Neural cell (in vitro differentiated cells): ENCODE results near the gene LHFPL6. TPM values are rescaled to one million over a fixed set of nuclear protein-coding genes. Genes with fewer than 3 reads are reported as not detected.

Source experiments
- H2AFZ ChIP-seq: fragments of 200-600, 300-800 bp; sonication (generic), shearing (Covaris generic); 2 replicates; pipeline ENCODE4 v1.6.0; 2014; ENCODE audit warnings: low read depth, mild to moderate bottlenecking, antibody characterized with exemption, low read length, moderate library complexity
- H3F3A ChIP-seq: fragments of 200-600 bp; shearing (Covaris generic); 2 replicates; pipeline ENCODE4 v1.6.1; 2016; ENCODE audit warnings: mild to moderate bottlenecking, moderate library complexity, mixed read lengths, antibody characterized with exemption, low read length; ENCODE audit not compliant: insufficient read depth, poor library complexity, severe bottlenecking
- H3K27ac ChIP-seq: fragments of 200-600, 300-800 bp; sonication (generic), shearing (Covaris generic); 2 replicates; pipeline ENCODE4 v1.5.1; 2014; ENCODE audit warnings: mild to moderate bottlenecking, low read length, moderate library complexity
- H3K27me3 ChIP-seq: fragments of 300-800, 200-600 bp; sonication (generic), shearing (Covaris generic); 2 replicates; pipeline ENCODE4 v1.6.0; 2014; ENCODE audit warnings: mild to moderate bottlenecking, low read depth, low read length, moderate library complexity; ENCODE audit not compliant: insufficient read depth
- H3K36me3 ChIP-seq: fragments of 300-800, 200-600 bp; sonication (generic), shearing (Covaris generic); 2 replicates; pipeline ENCODE4 v1.5.1; 2014; ENCODE audit warnings: mild to moderate bottlenecking, antibody characterized with exemption, low read length, moderate library complexity; ENCODE audit not compliant: insufficient read depth
- H3K4me2 ChIP-seq: fragments of 300-800, 200-600 bp; sonication (generic), shearing (Covaris generic); 2 replicates; pipeline ENCODE4 v1.6.0; 2014; ENCODE audit warnings: mild to moderate bottlenecking, low read length
- H3K4me3 ChIP-seq: fragments of 300-800, 200-600 bp; sonication (generic), shearing (Covaris generic); 2 replicates; pipeline ENCODE4 v1.5.1; 2014; ENCODE audit warnings: mild to moderate bottlenecking, low read length, moderate library complexity
- H3K79me2 ChIP-seq: fragments of 200-600 bp; shearing (Covaris generic); replicated peaks from 2 replicates; pipeline ENCODE4 v1.6.0; 2014; ENCODE audit warnings: mild to moderate bottlenecking, low read length, moderate library complexity; ENCODE audit not compliant: insufficient read depth
- H3K9ac ChIP-seq: fragments of 300-800, 200-600 bp; sonication (generic), shearing (Covaris generic); 2 replicates; pipeline ENCODE4 v1.6.1; 2016; ENCODE audit warnings: mild to moderate bottlenecking, low read length, mixed read lengths
- H3K9me2 ChIP-seq: fragments of 200-600 bp; shearing (Covaris generic); 2 replicates; pipeline ENCODE4 v1.6.1; 2016; ENCODE audit warnings: mild to moderate bottlenecking, low read length, mixed read lengths; ENCODE audit not compliant: insufficient read depth
- H3K9me3 ChIP-seq: fragments of 200-600, 300-800 bp; sonication (generic), shearing (Covaris generic); 2 replicates; pipeline ENCODE4 v1.6.1; 2016; ENCODE audit warnings: mild to moderate bottlenecking, mixed run types, low read length, moderate library complexity, mixed read lengths
- H4K20me1 ChIP-seq: fragments of 200-600 bp; shearing (Covaris generic); 2 replicates; pipeline ENCODE4 v1.6.1; 2016; ENCODE audit warnings: mild to moderate bottlenecking, mixed run types; ENCODE audit not compliant: insufficient read depth
- CTCF ChIP-seq: fragments of 450-650 bp; IDR thresholded peaks from 2 replicates; pipeline ENCODE4 v1.5.1; 2014; ENCODE audit warnings: antibody characterized with exemption, mild to moderate bottlenecking, moderate library complexity; ENCODE audit not compliant: poor library complexity, severe bottlenecking
- EP300 ChIP-seq: fragments of 450-650 bp; conservative IDR thresholded peaks from 2 replicates; pipeline ENCODE4 v1.6.1; 2014; ENCODE audit warnings: antibody characterized with exemption, mild to moderate bottlenecking, moderate library complexity; ENCODE audit not compliant: poor library complexity, severe bottlenecking
- EZH2 ChIP-seq: fragments of 200-600, 300-800 bp; shearing (Covaris generic), sonication (generic); IDR thresholded peaks from 2 replicates; pipeline ENCODE4 v1.6.1; 2014; ENCODE audit warnings: antibody characterized with exemption, low read length, borderline replicate concordance, mild to moderate bottlenecking; ENCODE audit not compliant: insufficient read depth, poor library complexity, severe bottlenecking
- MXI1 ChIP-seq: fragments of 450-650 bp; conservative IDR thresholded peaks from 2 replicates; pipeline ENCODE4 v1.6.1; 2014; ENCODE audit warnings: antibody characterized with exemption, mild to moderate bottlenecking; ENCODE audit not compliant: poor library complexity, severe bottlenecking
- POLR2AphosphoS5 ChIP-seq: IDR thresholded peaks from 2 replicates; pipeline ENCODE4 v1.6.1; 2012
- RAD21 ChIP-seq: fragments of 450-650 bp; conservative IDR thresholded peaks from 2 replicates; pipeline ENCODE4 v1.6.1; 2014; ENCODE audit warnings: antibody characterized with exemption, mild to moderate bottlenecking, moderate library complexity
- REST ChIP-seq: IDR thresholded peaks from 2 replicates; pipeline ENCODE4 v1.6.1; 2012; ENCODE audit warnings: borderline replicate concordance
- SMC3 ChIP-seq: fragments of 450-650 bp; conservative IDR thresholded peaks from 2 replicates; pipeline ENCODE4 v1.6.1; 2014; ENCODE audit warnings: antibody characterized with exemption, mild to moderate bottlenecking, moderate library complexity; ENCODE audit not compliant: poor library complexity
- TAF1 ChIP-seq: IDR thresholded peaks from 2 replicates; pipeline ENCODE4 v1.6.1; 2012; ENCODE audit warnings: low read depth
- polyA plus RNA-seq: library from polyadenylated mRNA; depleted of rRNA; stranded (reverse); fragments of >200 nt; gene quantifications from 2 replicates; pipeline ENCODE4 v1.2.3, GENCODE V29; 2014

LHFPL6 gene
- polyA plus RNA-seq, 1 donor from 2014 or later, result 36.3 TPM

GRCh38 chr13:39599842-39600241, 3.2 kb downstream of the LHFPL6 start:
- Histone ChIP-seq H2AFZ (no peak overlapping the region), H3F3A (no peaks in the 10 kb centered on the region), H3K79me2 (peaks cover 54% of the 10 kb centered on the region), H4K20me1 (no peaks in the 10 kb centered on the region), H3K9me3 (no peaks in the 10 kb centered on the region), H3K4me2 (peak overlapping the region; percentile 36), H3K4me3 (peak overlapping the region; percentile 86), H3K9me2 (no peaks in the 10 kb centered on the region), H3K9ac (no peak overlapping the region), H3K27ac (no peak overlapping the region), H3K36me3 (no peaks in the 10 kb centered on the region), H3K27me3 (no peaks in the 10 kb centered on the region)
- TF ChIP-seq POLR2AphosphoS5 (no peak), SMC3 (no peak), REST (no peak), TAF1 (no peak), MXI1 (no peak), EZH2 (no peak), RAD21 (no peak)

- Histone ChIP-seq H3K27ac (no peak overlapping the region), H3K9me3 (no peaks in the 10 kb centered on the region), H3K27me3 (no peaks in the 10 kb centered on the region), H3K79me2 (peaks cover 54% of the 10 kb centered on the region), H2AFZ (no peak overlapping the region), H3F3A (no peaks in the 10 kb centered on the region), H3K9ac (no peak overlapping the region), H3K36me3 (no peaks in the 10 kb centered on the region), H3K4me2 (peak overlapping the region; percentile 27), H3K9me2 (no peaks in the 10 kb centered on the region), H4K20me1 (no peaks in the 10 kb centered on the region), H3K4me3 (peak overlapping the region; percentile 86)
- no peak for TF ChIP-seq SMC3
- TF ChIP-seq RAD21, result no peak
Measured at GRCh38 chr13:39599012-39599411, 4.0 kb downstream of the LHFPL6 start.

GRCh38 chr13:39597838-39598237, 5.2 kb downstream of the LHFPL6 start:
- no peak overlapping the region for H3K27ac ChIP-seq
- H3K9me3 ChIP-seq, result no peaks in the 10 kb centered on the region
- H3K79me2 ChIP-seq, result peaks cover 54% of the 10 kb centered on the region
- H2AFZ ChIP-seq, result no peak overlapping the region
- H4K20me1 ChIP-seq, result no peaks in the 10 kb centered on the region
- no peak overlapping the region for H3K9ac ChIP-seq
- H3K27me3 ChIP-seq, result no peaks in the 10 kb centered on the region
- H3F3A ChIP-seq, result no peaks in the 10 kb centered on the region
- TF ChIP-seq CTCF, result no peak
- no peak for TF ChIP-seq RAD21
- TF ChIP-seq REST, result no peak
- no peak for TF ChIP-seq EZH2
- no peak for TF ChIP-seq POLR2AphosphoS5
- TF ChIP-seq EP300, result no peak
- no peak for TF ChIP-seq SMC3
- TF ChIP-seq MXI1, result no peak
- TF ChIP-seq TAF1, result no peak
- H3K4me3 ChIP-seq, result peak overlapping the region; percentile 36
- H3K9me2 ChIP-seq, result no peaks in the 10 kb centered on the region
- H3K36me3 ChIP-seq, result no peaks in the 10 kb centered on the region
- H3K4me2 ChIP-seq, result peak overlapping the region; percentile 23
